ENCODE results near the gene ITFG2. TPM values are rescaled to one million over a fixed set of nuclear protein-coding genes. Genes with fewer than 3 reads are reported as not detected.

Gene ITFG2
- total RNA-seq, 2 donors from 2014 or later: 32.4 to 65.9 TPM

DNA sequence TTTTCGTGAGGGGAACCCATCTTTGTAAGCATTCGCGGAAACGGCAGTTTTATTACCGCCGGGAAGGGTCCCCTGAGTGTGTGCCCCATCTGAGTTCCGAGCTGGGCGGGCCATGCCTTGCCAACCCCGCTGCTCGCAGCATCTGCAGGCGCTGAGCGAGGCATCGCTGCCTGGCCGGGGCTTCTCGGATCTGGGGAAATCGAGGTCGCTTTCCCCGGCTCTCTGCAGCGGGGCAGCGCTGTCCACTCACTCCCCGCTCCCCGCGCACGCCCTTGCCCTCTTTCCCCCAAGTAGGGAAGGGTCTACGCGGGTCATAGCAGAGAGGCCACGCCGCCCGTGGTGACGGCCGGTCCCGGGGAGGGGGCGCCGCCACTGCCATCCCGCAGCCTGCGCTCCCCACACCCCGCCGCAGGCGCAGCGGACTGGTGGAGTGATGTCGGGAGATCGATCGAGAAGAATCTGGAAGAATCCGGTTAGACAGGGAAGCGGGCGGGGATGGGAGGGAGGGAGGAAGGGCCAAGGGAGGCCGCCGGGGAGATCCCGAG lies 18.2 kb upstream of the ITFG2 start:
- peaks cover 1 to 9% of the 10 kb centered on the region in 2 donors for H3K36me3 ChIP-seq (replicated peaks in 1 of 2; ENCODE audit: insufficient read depth in 1 of 2, low read depth in 2 of 2)
- peaks cover 35% of the 10 kb centered on the region for H3K4me1 ChIP-seq
- peak overlapping the region; percentile 43 to 84 for H3K4me3 ChIP-seq
- H3K27me3 ChIP-seq: no peaks in the 10 kb centered on the region
- TF ChIP-seq, protein P1, sequence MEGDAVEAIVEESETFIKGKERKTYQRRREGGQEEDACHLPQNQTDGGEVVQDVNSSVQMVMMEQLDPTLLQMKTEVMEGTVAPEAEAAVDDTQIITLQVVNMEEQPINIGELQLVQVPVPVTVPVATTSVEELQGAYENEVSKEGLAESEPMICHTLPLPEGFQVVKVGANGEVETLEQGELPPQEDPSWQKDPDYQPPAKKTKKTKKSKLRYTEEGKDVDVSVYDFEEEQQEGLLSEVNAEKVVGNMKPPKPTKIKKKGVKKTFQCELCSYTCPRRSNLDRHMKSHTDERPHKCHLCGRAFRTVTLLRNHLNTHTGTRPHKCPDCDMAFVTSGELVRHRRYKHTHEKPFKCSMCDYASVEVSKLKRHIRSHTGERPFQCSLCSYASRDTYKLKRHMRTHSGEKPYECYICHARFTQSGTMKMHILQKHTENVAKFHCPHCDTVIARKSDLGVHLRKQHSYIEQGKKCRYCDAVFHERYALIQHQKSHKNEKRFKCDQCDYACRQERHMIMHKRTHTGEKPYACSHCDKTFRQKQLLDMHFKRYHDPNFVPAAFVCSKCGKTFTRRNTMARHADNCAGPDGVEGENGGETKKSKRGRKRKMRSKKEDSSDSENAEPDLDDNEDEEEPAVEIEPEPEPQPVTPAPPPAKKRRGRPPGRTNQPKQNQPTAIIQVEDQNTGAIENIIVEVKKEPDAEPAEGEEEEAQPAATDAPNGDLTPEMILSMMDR (IDR thresholded peaks at IDR 0.05): no peak
- TF ChIP-seq POLR2A (IDR thresholded peaks at IDR 0.05): no peak
- H3K9me3 ChIP-seq: no peaks in the 10 kb centered on the region
- peak overlapping the region in 3 of 4 donors; percentile 78 to 89 (median 85) for H3K27ac ChIP-seq
- 10 to 21% methylated on average over 20 to 49 of the region's 49 CpGs for WGBS, 2 donors
- ATAC-seq: peak; percentile 52
- peak in 1 of 4 donors; percentile 23 for DNase-seq
- intact Hi-C loops (cut with DNase I): no loop called here

DNA sequence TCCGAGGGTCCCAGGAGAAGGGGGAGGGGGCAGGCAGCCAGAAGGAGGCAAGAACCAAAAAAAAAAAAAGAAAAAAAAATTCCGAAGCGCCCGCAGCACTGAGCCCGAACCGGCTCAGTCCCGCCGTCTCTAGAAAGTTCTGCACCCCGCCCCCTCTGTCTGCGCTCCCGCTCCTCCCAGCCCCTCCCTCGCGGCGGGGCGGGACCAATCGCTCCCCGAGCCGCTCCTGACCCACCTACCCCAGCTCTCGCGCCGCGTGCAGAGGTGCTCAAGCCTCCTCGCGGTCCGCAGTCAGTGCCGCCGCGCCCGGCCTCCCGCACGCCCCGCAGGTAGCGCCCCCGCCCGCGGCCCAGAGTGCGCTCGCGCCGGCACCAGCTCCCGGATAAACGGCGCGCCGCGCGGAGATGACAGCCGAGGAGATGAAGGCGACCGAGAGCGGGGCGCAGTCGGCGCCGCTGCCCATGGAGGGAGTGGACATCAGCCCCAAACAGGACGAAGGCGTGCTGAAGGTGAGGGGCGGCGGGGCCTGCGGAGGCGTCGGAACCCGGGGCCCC lies 17.7 kb upstream of the ITFG2 start, which contains the start of gene FKBP4:
TSS of gene FKBP4 (plus strand) at position 235 of the 554 bp plus-strand sequence. CDS start at position 405, 170 bp downstream.
- whole genome bisulfite sequencing, 2 donors: 0 to 1% methylated on average over 1 to 43 of the region's 63 CpGs
- peaks cover 7 to 15% of the 10 kb centered on the region in 2 donors for H3K36me3 ChIP-seq (replicated peaks in 1 of 2; ENCODE audit: insufficient read depth in 1 of 2, low read depth in 2 of 2)
- intact Hi-C loops (cut with DNase I): no loop called here
- H3K4me1 ChIP-seq: peaks cover 35% of the 10 kb centered on the region
- no peaks in the 10 kb centered on the region for H3K9me3 ChIP-seq
- peak; percentile 65 to 84 (median 80) for TF ChIP-seq POLR2A (IDR thresholded peaks at IDR 0.05)
- TF ChIP-seq, protein P1 (IDR thresholded peaks at IDR 0.05): no peak
- DNase-seq: peak; percentile 90 to 94 (median 92)
- ATAC-seq: peak; percentile 93
- no peaks in the 10 kb centered on the region for H3K27me3 ChIP-seq
- peak within 1 kb of the TSS; percentile 76 to 84 for H3K4me3 ChIP-seq
- H3K27ac ChIP-seq: peak within 1 kb of the TSS; percentile 78 to 89 (median 85)

DNA sequence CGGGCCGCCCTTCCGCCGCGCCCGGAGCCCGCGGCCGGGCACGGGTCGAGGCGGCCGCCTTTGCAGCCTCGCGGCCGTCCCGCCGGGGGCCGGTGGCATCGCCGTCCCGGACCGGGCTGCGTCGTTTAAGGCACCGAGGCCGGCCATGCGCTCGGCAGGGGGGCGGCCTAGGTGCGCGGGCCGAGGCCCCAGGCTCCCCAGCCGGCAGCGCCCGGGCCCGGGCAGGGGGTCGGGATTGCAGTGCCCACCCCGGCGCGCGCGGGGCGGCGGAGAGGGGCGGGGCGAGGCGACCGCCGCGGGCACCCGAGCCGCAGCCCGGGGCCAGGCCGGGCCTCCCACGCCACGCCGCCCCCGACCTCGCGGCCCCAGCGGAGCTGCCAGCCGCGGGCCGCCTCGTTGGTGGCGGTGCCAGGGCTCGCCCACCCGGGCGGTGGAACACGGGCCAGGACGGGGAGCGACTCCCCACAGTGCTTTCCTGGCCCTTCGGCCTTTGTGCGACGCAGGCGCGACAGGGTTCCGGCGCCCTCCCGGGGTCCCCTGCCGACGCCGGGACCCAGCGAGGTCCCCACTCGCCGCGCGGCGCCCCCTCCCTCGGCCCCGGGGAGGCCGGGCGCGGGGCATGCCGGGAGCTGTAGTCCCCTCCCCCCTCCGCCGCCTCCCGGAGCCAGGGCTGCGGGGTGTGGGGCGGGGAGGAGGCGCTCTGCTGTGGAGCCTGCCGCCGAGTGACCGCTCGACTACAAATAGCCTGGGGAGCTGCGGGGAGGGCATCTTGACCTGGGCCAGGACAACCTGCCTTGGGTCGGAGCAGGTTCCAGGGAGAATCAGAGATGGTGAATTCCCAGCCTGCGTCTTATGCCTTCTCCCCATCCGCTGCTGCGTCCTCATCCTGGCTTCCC lies 16.9 kb upstream of the ITFG2 start:
- Histone ChIP-seq H3K27me3 (no peaks in the 10 kb centered on the region), H3K27ac (peak overlapping the region; percentile 78 to 89 (median 85)), H3K36me3 (replicated peaks in 1 of 2; ENCODE audit: insufficient read depth in 1 of 2, low read depth in 2 of 2) (peaks cover 12 to 21% of the 10 kb centered on the region in 2 donors), H3K4me1 (peaks cover 35% of the 10 kb centered on the region), H3K4me3 (peak overlapping the region; percentile 52 to 76), H3K9me3 (no peaks in the 10 kb centered on the region)
- ATAC-seq (peak; percentile 78), DNase-seq (peak; percentile 74 to 82 (median 76))
- WGBS, 2 donors: 1 to 2% methylated on average over 17 to 72 of the region's 111 CpGs
- TF ChIP-seq POLR2A (IDR thresholded peaks at IDR 0.05): peak in 2 of 3 donors; percentile 24 to 42
- TF ChIP-seq, protein P1 (IDR thresholded peaks at IDR 0.05): no peak
- intact Hi-C loops (cut with DNase I): no loop called here

DNA sequence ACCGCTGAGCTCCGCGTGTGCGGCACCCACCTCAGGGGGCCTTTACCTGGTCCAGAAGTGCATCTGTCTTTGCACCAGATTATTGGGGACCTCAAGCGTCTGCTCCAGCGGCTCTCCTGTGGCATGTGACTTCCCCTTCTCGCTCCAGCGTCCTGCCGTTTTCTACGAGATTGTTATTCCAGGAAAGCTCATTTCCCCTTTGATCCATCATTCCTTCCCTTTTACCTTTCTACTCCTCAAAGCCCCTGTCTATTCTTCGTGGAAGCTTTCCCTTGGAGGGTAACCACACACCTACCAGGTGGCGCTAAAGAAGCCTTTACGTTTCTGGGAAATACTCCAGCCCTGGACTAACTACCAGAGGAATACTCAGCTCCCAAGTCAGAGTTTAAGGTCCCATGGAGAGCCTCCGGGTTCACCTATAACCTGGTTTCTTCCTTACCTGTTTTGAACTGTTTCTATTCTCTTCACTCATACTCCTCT lies 16.2 kb upstream of the ITFG2 start:
- TF ChIP-seq, protein P1 (IDR thresholded peaks at IDR 0.05): peak in 3 of 7 experiments; percentile 17 to 26 (median 17)
- TF ChIP-seq POLR2A (IDR thresholded peaks at IDR 0.05): no peak
- H3K27me3 ChIP-seq: no peaks in the 10 kb centered on the region
- ATAC-seq (no peak), DNase-seq (peak in 2 of 4 donors; percentile 30 to 32)
- peaks cover 38% of the 10 kb centered on the region for H3K4me1 ChIP-seq
- H3K4me3 ChIP-seq: peak overlapping the region; percentile 52 to 76
- H3K36me3 ChIP-seq (replicated peaks in 1 of 2; ENCODE audit: insufficient read depth in 1 of 2, low read depth in 2 of 2): peaks cover 13 to 23% of the 10 kb centered on the region in 2 donors
- H3K27ac ChIP-seq: peak overlapping the region; percentile 78 to 89 (median 85)
- intact Hi-C loops (cut with DNase I): no loop called here
- WGBS, 2 donors: 1 to 2% methylated on average over 13 to 14 of the region's 14 CpGs
- H3K9me3 ChIP-seq: no peaks in the 10 kb centered on the region
